Measurements from ENCODE around the gene ITGA8.
"Not testable (repeated sequence)": the region's sequence is repeated elsewhere in the genome, so short reads cannot be mapped to it uniquely, and the experiment has no call there.

ITGA8 gene

DNA sequence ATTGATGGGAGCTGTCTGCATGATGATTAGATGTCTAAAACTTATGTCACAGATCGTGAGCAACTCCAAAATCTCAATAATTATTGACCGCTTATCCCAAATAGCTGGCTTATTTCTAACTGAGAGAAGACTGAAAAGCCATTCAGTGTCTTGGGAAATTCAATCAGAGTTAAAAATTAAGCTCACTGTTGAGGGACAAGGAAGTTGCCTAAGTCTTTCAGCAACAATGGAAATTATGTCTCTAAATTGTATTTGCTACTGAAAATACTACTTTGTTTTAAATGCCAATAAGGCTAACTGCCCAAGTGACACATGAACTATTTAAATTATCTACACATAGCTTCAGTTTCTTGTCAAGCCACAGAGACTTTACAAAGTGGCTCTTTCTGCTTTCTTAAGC is 240.8 kb downstream of the ITGA8 start:
- H3K36me3 ChIP-seq, result no peaks in the 10 kb centered on the region
- no peaks in the 10 kb centered on the region for H3K9me3 ChIP-seq
- H3K27me3 ChIP-seq, result peaks cover 10% of the 10 kb centered on the region
- TF ChIP-seq, protein P1, sequence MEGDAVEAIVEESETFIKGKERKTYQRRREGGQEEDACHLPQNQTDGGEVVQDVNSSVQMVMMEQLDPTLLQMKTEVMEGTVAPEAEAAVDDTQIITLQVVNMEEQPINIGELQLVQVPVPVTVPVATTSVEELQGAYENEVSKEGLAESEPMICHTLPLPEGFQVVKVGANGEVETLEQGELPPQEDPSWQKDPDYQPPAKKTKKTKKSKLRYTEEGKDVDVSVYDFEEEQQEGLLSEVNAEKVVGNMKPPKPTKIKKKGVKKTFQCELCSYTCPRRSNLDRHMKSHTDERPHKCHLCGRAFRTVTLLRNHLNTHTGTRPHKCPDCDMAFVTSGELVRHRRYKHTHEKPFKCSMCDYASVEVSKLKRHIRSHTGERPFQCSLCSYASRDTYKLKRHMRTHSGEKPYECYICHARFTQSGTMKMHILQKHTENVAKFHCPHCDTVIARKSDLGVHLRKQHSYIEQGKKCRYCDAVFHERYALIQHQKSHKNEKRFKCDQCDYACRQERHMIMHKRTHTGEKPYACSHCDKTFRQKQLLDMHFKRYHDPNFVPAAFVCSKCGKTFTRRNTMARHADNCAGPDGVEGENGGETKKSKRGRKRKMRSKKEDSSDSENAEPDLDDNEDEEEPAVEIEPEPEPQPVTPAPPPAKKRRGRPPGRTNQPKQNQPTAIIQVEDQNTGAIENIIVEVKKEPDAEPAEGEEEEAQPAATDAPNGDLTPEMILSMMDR (IDR thresholded peaks at IDR 0.05), result no peak
- no peak overlapping the region for H3K4me3 ChIP-seq (ENCODE audit: low read depth in 1 of 2, low read length in 1 of 2)
- no peaks in the 10 kb centered on the region for H3K4me1 ChIP-seq (ENCODE audit: control insufficient read depth in 1 of 2, insufficient read depth in 1 of 2, low read depth in 1 of 2, low read length in 1 of 2)
- no peak overlapping the region for H3K27ac ChIP-seq

- TF ChIP-seq, protein P1 (IDR thresholded peaks at IDR 0.05), result no peak
- Histone ChIP-seq H3K36me3 (no peaks in the 10 kb centered on the region), H3K4me1 (ENCODE audit: control insufficient read depth in 1 of 2, insufficient read depth in 1 of 2, low read depth in 1 of 2, low read length in 1 of 2) (no peaks in the 10 kb centered on the region), H3K27me3 (peaks cover 10% of the 10 kb centered on the region), H3K9me3 (no peaks in the 10 kb centered on the region), H3K4me3 (ENCODE audit: low read depth in 1 of 2, low read length in 1 of 2) (no peak overlapping the region), H3K27ac (no peak overlapping the region)
Observed at GRCh38 chr10:15478429-15478828, 241.3 kb downstream of the ITGA8 start.

DNA sequence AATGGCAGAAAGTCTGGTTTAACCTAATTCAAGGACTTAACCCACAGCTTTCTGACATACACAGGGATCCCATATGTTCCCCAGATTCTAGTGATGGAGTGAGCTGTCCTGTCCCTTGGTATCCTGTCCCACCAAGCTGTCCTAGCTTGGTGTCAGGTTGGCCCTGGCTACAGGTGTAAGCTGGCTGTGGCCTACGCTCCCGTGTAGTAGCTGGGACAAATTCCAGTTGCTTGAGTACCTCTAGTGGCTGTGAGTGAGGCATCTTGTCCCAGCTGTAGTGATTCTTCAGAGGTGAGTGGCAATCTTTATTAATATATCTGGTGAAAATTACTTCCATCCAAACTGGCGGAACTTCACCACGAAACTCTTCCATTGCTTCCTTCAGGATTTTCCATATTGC is 243.4 kb downstream of the ITGA8 start:
- H3K36me3 ChIP-seq, result no peaks in the 10 kb centered on the region
- H3K9me3 ChIP-seq, result no peaks in the 10 kb centered on the region
- TF ChIP-seq, protein P1 (IDR thresholded peaks at IDR 0.05), result no peak
- peaks cover 26% of the 10 kb centered on the region for H3K27me3 ChIP-seq
- H3K4me1 ChIP-seq (ENCODE audit: control insufficient read depth in 1 of 2, insufficient read depth in 1 of 2, low read depth in 1 of 2, low read length in 1 of 2), result no peaks in the 10 kb centered on the region
- H3K27ac ChIP-seq, result no peak overlapping the region
- no peak overlapping the region for H3K4me3 ChIP-seq (ENCODE audit: low read depth in 1 of 2, low read length in 1 of 2)

DNA sequence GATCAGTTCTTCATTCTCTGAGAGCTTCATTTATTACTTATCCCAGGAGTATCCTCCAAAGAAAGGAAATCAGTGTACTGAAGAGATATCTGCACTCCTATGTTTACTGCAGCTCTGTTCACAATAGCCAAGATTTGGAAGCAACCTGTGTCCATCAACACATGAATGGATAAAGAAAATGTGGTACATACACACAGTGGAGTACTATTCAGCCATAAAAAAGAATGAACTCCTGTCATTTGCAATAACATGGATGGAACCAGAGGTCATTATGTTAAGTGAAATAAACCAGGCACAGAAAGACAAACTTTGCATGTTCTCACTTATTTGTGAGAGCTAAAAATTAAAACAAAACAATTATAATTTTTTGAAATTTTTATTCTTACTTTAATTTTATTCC is 244.3 kb downstream of the ITGA8 start:
- peaks cover 26% of the 10 kb centered on the region for H3K27me3 ChIP-seq
- H3K9me3 ChIP-seq; H3K4me1 ChIP-seq (ENCODE audit: control insufficient read depth in 1 of 2, insufficient read depth in 1 of 2, low read depth in 1 of 2, low read length in 1 of 2); H3K27ac ChIP-seq; H3K36me3 ChIP-seq; H3K4me3 ChIP-seq (ENCODE audit: low read depth in 1 of 2, low read length in 1 of 2): not testable (repeated sequence)

GRCh38 chr10:15474671-15475070 is 245.1 kb downstream of the ITGA8 start:
- Histone ChIP-seq H3K4me1 (ENCODE audit: control insufficient read depth in 1 of 2, insufficient read depth in 1 of 2, low read depth in 1 of 2, low read length in 1 of 2) (no peaks in the 10 kb centered on the region), H3K27me3 (peaks cover 23% of the 10 kb centered on the region), H3K27ac (no peak overlapping the region), H3K4me3 (ENCODE audit: low read depth in 1 of 2, low read length in 1 of 2) (no peak overlapping the region), H3K9me3 (no peaks in the 10 kb centered on the region), H3K36me3 (no peaks in the 10 kb centered on the region)
- TF ChIP-seq, protein P1 (IDR thresholded peaks at IDR 0.05), result no peak

- Histone ChIP-seq H3K4me3 (ENCODE audit: low read depth in 1 of 2, low read length in 1 of 2) (no peak overlapping the region), H3K27me3 (peaks cover 16% of the 10 kb centered on the region), H3K36me3 (no peaks in the 10 kb centered on the region), H3K4me1 (ENCODE audit: control insufficient read depth in 1 of 2, insufficient read depth in 1 of 2, low read depth in 1 of 2, low read length in 1 of 2) (no peaks in the 10 kb centered on the region), H3K9me3 (no peaks in the 10 kb centered on the region), H3K27ac (no peak overlapping the region)
- TF ChIP-seq, protein P1 (IDR thresholded peaks at IDR 0.05), result no peak
Observed at GRCh38 chr10:15473396-15473767, 246.3 kb downstream of the ITGA8 start.

Measured in neutrophil (primary cell).